HUES64 (cell line): Measurements from ENCODE around the gene UGP2.
"Not testable (repeated sequence)": the region's sequence is repeated elsewhere in the genome, so short reads cannot be mapped to it uniquely, and the experiment has no call there.

ENCODE experiments used
- H3K27ac ChIP-seq: 2 replicates; pipeline ENCODE4 v1.7.0; 2013; ENCODE audit warnings: low read depth, low read length, inconsistent platforms
- H3K27me3 ChIP-seq: 2 replicates; pipeline ENCODE4 v1.6.1; 2013; ENCODE audit warnings: mild to moderate bottlenecking, low read length; ENCODE audit not compliant: insufficient read depth
- H3K36me3 ChIP-seq: 2 replicates; pipeline ENCODE4 v1.6.1; 2013; ENCODE audit warnings: mild to moderate bottlenecking, low read length; ENCODE audit not compliant: insufficient read depth
- H3K4me1 ChIP-seq: 2 replicates; pipeline ENCODE4 v1.6.1; 2013; ENCODE audit warnings: mild to moderate bottlenecking, low read length, moderate library complexity; ENCODE audit not compliant: insufficient read depth
- H3K4me3 ChIP-seq: 2 replicates; pipeline ENCODE4 v1.5.1; 2013; ENCODE audit warnings: mild to moderate bottlenecking, low read length, moderate library complexity
- H3K9ac ChIP-seq: 2 replicates; pipeline ENCODE4 v1.6.1; 2013; ENCODE audit warnings: mild to moderate bottlenecking, low read depth, low read length
- H3K9me3 ChIP-seq: 2 replicates; pipeline ENCODE4 v1.6.1; 2013; ENCODE audit warnings: low read depth, low read length; ENCODE audit not compliant: insufficient read depth
- WGBS: fragments of 150-250, 120-280 bp; methylation state at CpG from one replicate; pipeline ENCODE4 v1.1.7; 2013; ENCODE audit warnings: missing lambda C conversion rate; 5-methylcytosine and 5-hydroxymethylcytosine counted together

Gene UGP2

DNA sequence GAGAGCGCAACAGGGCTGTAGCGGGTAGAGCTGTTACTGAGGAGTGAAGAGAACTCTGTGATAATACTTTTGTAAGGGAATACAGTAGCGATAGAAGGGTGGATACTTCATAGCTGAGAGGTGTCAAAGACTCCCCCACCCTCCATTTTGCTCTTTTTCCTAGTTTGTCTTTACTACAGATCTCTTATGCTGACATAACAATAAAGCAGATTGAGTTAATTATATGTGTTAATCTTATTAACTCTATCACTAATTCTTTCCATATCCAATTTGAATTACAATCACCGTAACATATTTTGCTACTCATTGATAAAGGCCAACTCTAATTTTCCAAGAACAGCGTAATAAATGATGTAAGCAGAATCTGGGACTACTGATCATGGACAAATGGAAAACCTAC is 57.1 kb downstream of the UGP2 start:
- Histone ChIP-seq H3K4me1 (no peaks in the 10 kb centered on the region), H3K4me3 (no peak overlapping the region), H3K27me3 (no peaks in the 10 kb centered on the region), H3K9me3 (peaks cover 9% of the 10 kb centered on the region; the same call in 1 of the 2 replicates), H3K9ac (no peak overlapping the region), H3K36me3 (peaks cover 43% of the 10 kb centered on the region), H3K27ac (no peak overlapping the region)
- 93% methylated on average over 4 of the region's 5 CpGs for WGBS

DNA sequence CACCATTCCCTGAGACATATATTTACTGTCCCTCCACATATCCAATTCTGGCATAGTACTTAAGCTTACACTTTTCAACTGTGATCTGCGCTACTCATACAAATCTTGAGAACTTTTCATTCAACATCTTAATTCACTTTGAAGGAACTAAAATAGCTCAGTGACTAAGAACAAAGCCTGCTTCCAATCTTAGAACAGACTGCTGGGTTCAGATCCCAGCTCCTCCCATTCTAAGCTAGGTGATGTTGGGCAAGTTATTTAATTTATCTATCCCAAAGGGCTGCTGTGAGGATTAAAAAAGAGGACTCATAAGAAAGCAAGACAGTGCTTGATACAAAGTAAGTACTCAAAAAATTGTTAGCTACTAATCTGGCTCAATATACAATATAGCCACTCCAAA is 57.9 kb downstream of the UGP2 start:
- peaks cover 38% of the 10 kb centered on the region for H3K36me3 ChIP-seq
- no peak overlapping the region for H3K4me3 ChIP-seq
- no peak overlapping the region for H3K9ac ChIP-seq
- 94% methylated on average over 1 of the region's 1 CpG for WGBS
- peaks cover 10% of the 10 kb centered on the region; the same call in 1 of the 2 replicates for H3K9me3 ChIP-seq
- H3K4me1 ChIP-seq: no peaks in the 10 kb centered on the region
- no peak overlapping the region for H3K27ac ChIP-seq
- H3K27me3 ChIP-seq: no peaks in the 10 kb centered on the region

DNA sequence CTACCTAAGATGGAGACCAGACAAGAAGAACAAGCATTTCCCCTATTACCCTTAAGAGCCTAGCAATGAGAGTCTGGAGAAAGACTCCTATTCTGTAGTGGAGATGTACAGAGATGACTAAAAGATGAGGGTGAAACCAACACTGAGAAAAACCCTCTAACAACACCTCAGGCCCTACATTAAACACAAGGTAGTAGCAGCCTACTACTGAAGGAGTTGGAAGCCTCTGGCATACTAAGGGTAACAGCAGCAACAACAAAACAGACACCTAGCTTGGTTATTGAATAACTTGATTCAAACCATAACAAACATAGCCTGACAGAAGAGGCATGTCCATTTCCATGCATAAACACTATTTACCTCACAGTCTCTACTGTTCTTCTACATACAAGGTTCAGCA is 60.5 kb downstream of the UGP2 start:
- no peaks in the 10 kb centered on the region for H3K27me3 ChIP-seq
- H3K36me3 ChIP-seq: peaks cover 31% of the 10 kb centered on the region

DNA sequence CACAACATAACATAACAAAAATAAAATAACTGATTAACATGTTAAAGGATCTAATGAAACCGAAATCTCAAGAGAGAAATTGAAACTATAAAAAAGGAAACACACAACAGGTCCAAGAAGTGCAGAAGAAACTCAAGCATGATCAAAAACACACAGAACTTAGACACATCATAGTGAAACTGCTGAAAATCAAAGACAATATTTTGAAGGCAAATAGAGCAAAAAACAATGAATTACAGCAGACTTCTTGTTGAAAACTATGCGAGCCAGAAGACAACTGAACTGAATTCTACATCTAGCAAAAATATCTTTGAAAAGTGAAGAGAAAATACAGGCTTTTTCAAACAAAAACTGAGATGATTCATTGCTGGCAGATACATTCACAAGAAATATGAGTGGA is 61.3 kb downstream of the UGP2 start:
- Histone ChIP-seq H3K36me3 (peaks cover 28% of the 10 kb centered on the region), H3K4me3 (no peak overlapping the region), H3K27me3 (no peaks in the 10 kb centered on the region), H3K9me3 (peaks cover 10% of the 10 kb centered on the region; the same call in 1 of the 2 replicates), H3K4me1 (no peaks in the 10 kb centered on the region), H3K27ac (no peak overlapping the region), H3K9ac (no peak overlapping the region)
- WGBS: 100% methylated on average over 2 of the region's 2 CpGs

More for the DNA sequence above, 60.5 kb downstream of the UGP2 start:
- Histone ChIP-seq H3K27ac (no peak overlapping the region), H3K9ac (no peak overlapping the region), H3K9me3 (peaks cover 10% of the 10 kb centered on the region; the same call in 1 of the 2 replicates), H3K4me3 (no peak overlapping the region), H3K4me1 (no peaks in the 10 kb centered on the region)

DNA sequence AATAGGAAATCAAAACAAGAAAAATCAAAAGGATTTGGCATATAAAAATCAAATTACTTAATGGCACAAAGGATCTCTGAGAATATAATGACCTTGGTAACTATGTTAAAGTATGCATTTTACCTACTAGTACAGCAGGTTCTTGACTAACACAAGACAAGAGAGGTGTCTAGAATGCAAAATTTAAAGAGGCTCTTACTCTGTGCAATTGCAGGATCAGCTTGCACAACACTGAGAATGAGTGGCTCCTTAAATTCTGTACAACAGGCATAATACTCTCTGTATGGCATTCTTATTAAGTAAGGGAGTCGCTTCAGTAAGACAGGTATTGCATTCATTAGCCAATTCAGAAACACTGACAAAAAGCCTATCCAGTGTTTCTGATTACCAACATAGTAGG is 72.6 kb downstream of the UGP2 start:
- Histone ChIP-seq H3K9me3 (no peaks in the 10 kb centered on the region), H3K27ac (no peak overlapping the region), H3K36me3 (peaks cover 67% of the 10 kb centered on the region), H3K4me1 (0 out of 2 replicates have a peak, but pooled peaks cover 6% of the 10 kb centered on the region), H3K27me3 (no peaks in the 10 kb centered on the region), H3K9ac (no peak overlapping the region), H3K4me3 (no peak overlapping the region)
- WGBS: 100% methylated on average over 1 of the region's 1 CpG

DNA sequence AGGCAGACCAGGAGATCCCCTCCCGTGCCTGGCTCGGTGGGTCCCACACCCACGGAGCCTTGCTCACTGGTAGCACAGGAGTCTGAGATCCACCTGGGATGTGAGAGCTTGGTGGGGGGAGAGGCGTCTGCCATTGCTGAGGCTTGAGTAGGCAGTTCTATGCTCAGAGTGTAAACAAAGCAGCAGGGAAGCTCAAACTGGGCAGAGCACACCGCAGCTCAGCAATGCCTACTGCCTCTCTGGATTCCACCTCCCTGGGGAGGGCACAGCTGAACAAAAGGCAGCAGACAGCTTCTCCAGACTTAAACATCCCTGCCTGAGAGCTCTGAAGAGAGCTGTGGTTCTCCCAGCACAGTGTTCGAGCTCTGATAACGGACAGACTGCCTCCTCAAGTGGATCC is 85.1 kb downstream of the UGP2 start:
- Histone ChIP-seq H3K36me3 (no peaks in the 10 kb centered on the region), H3K4me1 (peaks cover 8% of the 10 kb centered on the region; the same call in 1 of the 2 replicates), H3K9ac (no peak overlapping the region), H3K4me3 (no peak overlapping the region), H3K27ac (0 out of 2 replicates have a peak overlapping the region, but pooled peaks have one; percentile 41), H3K27me3 (no peaks in the 10 kb centered on the region), H3K9me3 (no peaks in the 10 kb centered on the region)
- 69% methylated on average over 7 of the region's 7 CpGs for WGBS

DNA sequence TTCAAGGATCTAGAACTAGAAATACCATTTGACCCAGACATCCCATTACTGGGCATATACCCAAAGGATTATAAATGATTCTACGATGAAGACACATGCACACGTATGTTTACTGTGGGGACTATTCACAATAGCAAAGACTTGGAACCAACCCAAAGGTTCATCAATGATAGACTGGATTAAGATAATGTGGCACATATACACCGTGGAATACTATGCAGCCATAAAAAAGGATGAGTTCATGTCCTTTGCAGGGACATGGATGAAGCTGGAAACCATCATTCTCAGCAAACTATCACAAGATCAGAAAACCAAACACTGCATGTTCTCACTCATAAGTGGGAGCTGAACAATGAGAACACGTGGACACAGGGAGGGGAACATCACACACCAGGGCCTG is 90.4 kb downstream of the UGP2 start:
- not testable (repeated sequence) for H3K9ac ChIP-seq, H3K27me3 ChIP-seq, H3K4me1 ChIP-seq, H3K27ac ChIP-seq, H3K4me3 ChIP-seq, H3K9me3 ChIP-seq
- WGBS: over 99% methylated on average over 4 of the region's 4 CpGs
- H3K36me3 ChIP-seq: peaks cover 24% of the 10 kb centered on the region
